HS-5 (cell line): Measurements from ENCODE around the gene NBPF1.
"Not testable (repeated sequence)": the region's sequence is repeated elsewhere in the genome, so short reads cannot be mapped to it uniquely, and the experiment has no call there.

Experiments used
- DNase-seq: peaks from one replicate; pipeline ENCODE4 v3.0.0-alpha.2; 2012; ENCODE audit warnings: low read depth

Gene NBPF1

GRCh38 chr1:16512624-16513411 lies 100.5 kb downstream of the NBPF1 start:
- DNase-seq, result not testable (repeated sequence)
